Measurements from ENCODE around the gene ACSM2B.
"Not testable (repeated sequence)": the region's sequence is repeated elsewhere in the genome, so short reads cannot be mapped to it uniquely, and the experiment has no call there.

DNA sequence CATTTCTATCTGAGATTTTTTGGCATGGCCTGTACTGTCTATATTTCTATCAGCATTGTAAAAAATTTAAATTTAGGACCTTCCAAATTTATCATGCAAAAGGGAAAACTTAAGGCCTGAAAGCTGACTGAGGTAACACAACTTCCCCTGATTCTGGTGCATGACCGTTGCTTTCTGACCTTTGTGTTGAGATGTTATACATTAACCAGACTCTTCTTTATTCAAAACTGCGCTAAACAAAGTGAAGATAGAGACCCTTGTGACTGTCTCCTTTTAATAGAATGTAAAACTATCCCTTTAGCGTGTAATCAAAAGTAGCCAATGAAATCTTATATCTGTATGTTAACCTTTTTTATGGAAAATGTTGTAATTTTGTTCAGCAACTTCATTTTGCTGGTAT, 1.9 kb upstream of the ACSM2B start:
- TF ChIP-seq CTCF, POLR2A, POLR2AphosphoS5, EP300 (IDR thresholded peaks at IDR 0.05): not testable (repeated sequence)

Measured in sigmoid colon (tissue), 4 donors.